CD4-positive, alpha-beta T cell treated with Interferon gamma for 1 hour (primary cell): ENCODE results near the gene VCL.
"Not testable (repeated sequence)": the region's sequence is repeated elsewhere in the genome, so short reads cannot be mapped to it uniquely, and the experiment has no call there.

Experiments
- DNase-seq: peaks from one replicate; pipeline ENCODE4 v3.0.0-alpha.2; 2020

VCL gene

GRCh38 chr10:74117738-74118137 lies 119.8 kb downstream of the VCL start:
- no peak for DNase-seq

GRCh38 chr10:74118804-74119203 lies 120.9 kb downstream of the VCL start:
- DNase-seq = no peak

GRCh38 chr10:74120911-74121310 lies 123.0 kb downstream of the VCL start:
- no peak for DNase-seq

DNA sequence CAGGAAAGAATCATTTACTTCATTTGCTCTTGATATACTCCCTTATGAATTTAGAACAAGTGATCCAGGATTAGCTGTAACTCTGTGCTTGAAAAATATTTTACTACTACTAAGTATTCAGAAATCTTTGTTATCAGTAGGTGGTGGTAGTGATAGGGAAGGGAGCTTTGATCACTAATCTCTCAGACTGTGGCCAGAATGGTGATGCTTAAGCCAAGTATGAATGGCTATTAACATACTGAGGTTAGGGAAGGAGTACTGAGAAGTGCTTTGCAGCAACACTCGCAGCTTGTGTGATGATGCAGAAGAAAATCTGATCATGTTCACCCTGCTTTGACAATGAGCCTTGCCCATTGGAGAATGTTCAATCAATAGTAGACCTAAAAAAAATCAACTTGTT lies 123.5 kb downstream of the VCL start:
- no peak for DNase-seq

DNA sequence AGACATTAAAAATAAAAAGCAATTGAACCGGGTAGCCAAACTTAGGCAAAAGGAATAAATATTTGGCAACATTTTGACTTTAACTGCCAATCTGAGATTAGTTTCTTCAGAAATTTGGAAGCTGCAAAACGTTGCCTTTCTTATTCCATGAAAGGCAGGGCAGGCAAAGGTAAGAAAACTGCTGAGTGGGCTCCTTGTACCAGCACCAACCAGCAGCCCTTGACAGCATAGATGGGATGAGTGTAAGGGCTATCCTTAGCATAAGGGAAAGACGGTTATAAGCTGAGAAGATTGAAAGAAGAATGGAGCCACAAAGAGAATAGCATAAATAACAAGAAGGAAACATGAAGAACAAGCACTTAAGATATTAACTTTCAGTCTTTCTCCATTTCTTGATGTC lies 124.1 kb downstream of the VCL start:
- DNase-seq = no peak

DNA sequence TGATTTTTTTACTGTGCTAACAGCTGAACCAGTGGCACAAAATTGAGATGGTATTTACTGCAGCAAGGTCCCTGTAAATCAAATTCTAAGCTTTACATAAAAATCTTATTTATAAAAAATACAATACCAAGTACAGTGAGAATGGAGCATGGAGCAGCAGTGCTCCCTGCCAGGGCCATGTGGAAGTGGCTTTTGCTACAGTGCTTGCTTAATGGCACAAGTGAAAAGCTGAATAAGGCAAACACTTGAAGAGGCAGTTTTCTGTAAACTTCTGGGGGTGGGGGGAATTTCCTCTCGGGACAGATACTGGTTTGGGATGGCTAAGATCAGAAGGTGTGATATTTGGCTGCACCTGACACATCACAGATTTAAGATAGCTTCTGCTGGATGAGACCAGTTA lies 125.2 kb downstream of the VCL start:
- DNase-seq = no peak

GRCh38 chr10:74133923-74134820 lies 136.3 kb downstream of the VCL start:
- no peak for DNase-seq

- no peak for DNase-seq
Measured at GRCh38 chr10:74135452-74135851, 137.5 kb downstream of the VCL start.

DNA sequence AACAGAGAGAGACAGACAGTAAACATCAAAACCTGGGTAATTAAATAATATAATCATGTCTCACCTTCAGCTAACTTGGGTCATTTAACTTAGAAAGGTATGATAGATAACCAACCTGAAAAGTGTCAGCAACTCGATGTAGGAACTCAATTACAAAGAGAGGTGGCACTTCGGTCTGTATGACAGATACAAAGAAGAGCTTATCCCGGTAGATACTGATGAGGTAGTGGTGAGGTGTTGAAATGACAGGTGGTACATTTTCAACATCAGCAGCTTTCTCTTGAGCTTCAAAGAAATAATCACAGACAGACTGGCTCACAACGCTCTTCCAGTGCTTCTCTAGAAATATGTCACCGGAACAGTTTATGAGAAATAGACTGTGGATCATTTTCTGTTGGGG lies 140.1 kb downstream of the VCL start:
- no peak for DNase-seq

GRCh38 chr10:74138596-74138995 lies 140.7 kb downstream of the VCL start:
- not testable (repeated sequence) for DNase-seq

- no peak for DNase-seq
Measured at GRCh38 chr10:74139981-74140380, 142.1 kb downstream of the VCL start.

GRCh38 chr10:74140553-74140952 lies 142.6 kb downstream of the VCL start:
- no peak for DNase-seq

DNA sequence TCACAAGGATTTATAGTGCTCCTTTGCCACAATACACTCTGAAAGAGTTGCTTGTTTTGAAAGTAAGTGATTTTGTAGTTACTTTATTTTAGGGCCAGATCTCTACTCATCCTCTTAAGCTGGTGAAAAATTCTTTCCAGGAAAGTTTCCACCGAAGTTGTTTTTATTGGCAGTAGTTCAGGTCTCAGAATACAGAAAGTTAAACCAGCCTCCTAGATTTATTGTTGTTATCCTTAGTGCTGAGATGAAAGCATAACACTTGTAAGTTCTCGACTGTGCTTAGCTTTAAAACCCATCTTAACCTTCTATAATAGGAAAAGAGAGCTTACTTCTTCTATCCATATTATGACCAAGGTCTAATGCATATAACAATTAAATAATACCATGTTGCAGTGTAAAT lies 147.2 kb downstream of the VCL start:
- no peak for DNase-seq

GRCh38 chr10:74146980-74147379 lies 149.1 kb downstream of the VCL start:
- DNase-seq = not testable (repeated sequence)

- DNase-seq = no peak
Measured at GRCh38 chr10:74150204-74150989, 152.5 kb downstream of the VCL start, which contains the start of gene AP3M1. Gene AP3M1 (minus strand): TSS chr10:74150828. CDS start chr10:74138379, 12,449 bp downstream.

DNA sequence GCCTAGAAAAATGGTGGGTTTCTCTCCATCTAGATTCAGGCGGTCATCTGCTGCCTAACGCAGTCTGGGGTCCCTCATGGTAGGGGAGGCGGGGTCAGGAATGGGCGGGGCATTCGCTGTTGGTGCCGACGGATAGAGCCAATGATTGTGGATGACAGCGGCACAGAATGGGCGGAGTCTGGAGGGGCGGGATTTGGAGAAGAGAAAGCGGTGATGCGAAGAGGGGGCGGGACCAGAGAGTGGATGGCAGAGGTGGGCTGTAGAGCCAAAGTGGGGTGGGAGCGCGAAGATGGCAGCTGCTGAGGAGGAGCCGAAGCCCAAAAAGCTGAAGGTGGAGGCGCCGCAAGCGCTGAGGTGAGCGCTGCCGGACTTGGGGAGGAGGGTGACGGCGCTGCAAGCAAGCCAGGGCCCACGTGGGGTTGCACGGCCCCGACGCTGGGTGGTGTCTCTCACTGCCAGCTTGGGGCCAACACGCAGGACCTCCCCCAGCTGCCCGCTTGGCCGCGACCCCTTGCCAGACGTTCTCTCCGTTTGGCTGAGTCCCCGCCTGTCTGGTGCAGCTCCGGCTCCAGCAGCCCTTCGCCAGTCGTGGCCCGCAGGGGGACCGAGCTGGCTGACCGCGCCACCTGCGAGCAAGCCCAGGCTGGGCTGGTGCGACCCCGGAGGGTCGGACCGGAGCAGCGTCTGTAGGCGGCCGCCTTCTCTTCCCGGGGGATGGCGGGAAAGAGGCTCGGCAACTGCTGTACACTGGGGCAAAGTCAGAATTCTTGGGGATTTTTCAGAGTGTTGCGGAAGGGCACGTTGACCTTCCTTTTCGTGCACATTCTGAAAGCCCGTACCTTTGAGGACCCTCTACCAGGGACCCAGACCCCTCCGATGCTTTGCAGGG lies 153.3 kb downstream of the VCL start, which contains the start of gene ADK:
Gene ADK (plus strand): TSS at position 232 of the 889 bp plus-strand sequence. CDS start 58 bp downstream, at position 290.
- DNase-seq = peak; percentile 99

DNA sequence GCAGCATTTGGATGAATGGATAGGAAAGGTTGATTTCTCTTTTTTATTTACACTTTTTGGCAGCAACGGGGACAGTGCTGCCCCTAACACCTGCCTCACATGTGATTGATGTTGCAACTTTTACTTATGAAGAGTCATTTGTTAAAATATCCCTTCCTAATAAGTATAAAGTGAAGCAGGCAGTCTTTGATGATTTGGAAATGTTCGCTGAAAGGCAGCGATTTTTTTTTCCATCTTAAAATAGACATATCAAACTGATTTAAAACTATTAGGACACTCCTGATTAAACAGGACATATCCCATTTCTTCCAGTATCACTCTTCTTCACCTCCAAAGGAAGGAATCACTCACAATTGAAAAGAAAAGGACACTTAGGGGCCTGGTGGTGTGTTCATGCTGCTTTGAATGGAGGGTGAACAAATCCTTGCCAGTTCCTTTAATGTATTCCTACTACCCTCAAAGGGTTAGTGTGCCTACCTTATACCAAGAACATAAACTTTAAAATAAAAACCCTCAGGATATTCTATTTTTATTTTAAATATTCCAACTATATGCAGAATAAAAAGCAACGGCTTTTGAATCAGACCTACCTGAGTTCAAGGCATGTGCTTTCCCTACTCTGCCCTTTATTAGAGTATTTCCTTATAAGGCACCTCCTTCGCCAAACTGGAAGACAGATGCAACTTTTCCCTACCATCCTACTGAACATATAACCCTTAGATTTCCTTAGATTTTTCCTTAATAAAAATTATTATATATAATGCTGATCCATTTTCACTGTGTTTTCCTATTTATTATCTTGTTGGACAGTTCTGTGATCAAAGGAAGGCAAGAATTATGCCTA lies 154.2 kb downstream of the VCL start:
- no peak for DNase-seq

DNA sequence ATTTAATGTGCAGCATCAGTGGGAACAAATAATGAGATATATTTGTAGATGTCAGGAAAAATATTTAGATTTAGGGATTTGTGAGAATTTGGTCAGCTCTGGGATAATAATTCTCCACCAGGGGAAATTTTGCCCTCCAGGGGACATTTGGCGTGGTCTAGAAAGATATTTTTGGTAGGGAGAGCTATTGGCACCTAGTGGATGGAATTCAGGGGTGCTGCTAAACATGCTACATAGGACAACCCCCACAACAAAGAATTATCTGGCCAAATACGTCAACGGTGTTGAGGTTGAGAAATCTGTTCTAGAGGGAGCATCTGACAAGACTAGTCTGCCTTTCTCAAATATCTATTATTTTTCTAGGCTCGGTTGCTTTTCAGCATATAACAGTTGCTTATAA lies 155.2 kb downstream of the VCL start:
- no peak for DNase-seq

- DNase-seq = no peak
Measured at GRCh38 chr10:74153676-74154075, 155.8 kb downstream of the VCL start.

GRCh38 chr10:74156919-74157289 lies 159.0 kb downstream of the VCL start:
- DNase-seq = no peak

GRCh38 chr10:74160013-74160412 lies 162.1 kb downstream of the VCL start:
- no peak for DNase-seq
